Thyroid gland (tissue), 4 donors: ENCODE results near the gene SLC17A2. TPM values are rescaled to one million over a fixed set of nuclear protein-coding genes. Genes with fewer than 3 reads are reported as not detected.
"Not testable (repeated sequence)": the region's sequence is repeated elsewhere in the genome, so short reads cannot be mapped to it uniquely, and the experiment has no call there.

ENCODE experiments used
- DNase-seq, 2 donors: peaks; one replicate each; pipeline ENCODE4 v3.0.0-alpha.2; 2019
- H3K27ac ChIP-seq, 3 donors: fragments of 200-600 bp; sonication (generic); 1 replicate in 2 of 3; 2 replicates in 1 of 3; pipeline ENCODE4 v1.5.1; 2016 to 2019; ENCODE audit warnings: mild to moderate bottlenecking in 1 of 3, moderate library complexity in 1 of 3
- H3K27me3 ChIP-seq: fragments of 200-600 bp; sonication (generic); one replicate; pipeline ENCODE4 v1.5.1; 2019
- H3K36me3 ChIP-seq, 2 donors: fragments of 200-600 bp; sonication (generic); one replicate each; pipeline ENCODE4 v1.5.1; 2016 to 2019
- H3K4me1 ChIP-seq, 2 donors: fragments of 200-600 bp; sonication (generic); one replicate each; pipeline ENCODE4 v1.5.1; 2017 to 2019
- H3K4me3 ChIP-seq, 3 donors: fragments of 200-600 bp; sonication (generic); replicated peaks in 1 of 3; 1 replicate in 2 of 3; 2 replicates in 1 of 3; pipeline ENCODE4 v1.5.1; 2016; ENCODE audit warnings: mild to moderate bottlenecking in 1 of 3
- H3K9me3 ChIP-seq: fragments of 200-600 bp; sonication (generic); one replicate; pipeline ENCODE4 v1.5.1; 2017
- CTCF ChIP-seq, 6 experiments: fragments of 200-600 bp in 3 of 6; fragments of 450-650 bp in 3 of 6; sonication (generic) in 3 of 6; IDR thresholded peaks; one replicate each; pipeline ENCODE4 v1.5.1; 2016 to 2019; ENCODE audit warnings: antibody characterized with exemption in 6 of 6, mild to moderate bottlenecking in 2 of 6, inconsistent platforms in 1 of 6, moderate library complexity in 1 of 6
- POLR2A ChIP-seq, 2 donors: fragments of 450-650 bp; IDR thresholded peaks; one replicate each; pipeline ENCODE4 v1.6.1; 2017; ENCODE audit warnings: antibody characterized with exemption in 2 of 2, mild to moderate bottlenecking in 2 of 2, moderate library complexity in 1 of 2
- WGBS, 2 donors: methylation state at CpG; one replicate each; pipeline ENCODE4 v1.1.5; 2017; 5-methylcytosine and 5-hydroxymethylcytosine counted together
- intact Hi-C: fragments of 100-400 bp; cut with DNase I; formaldehyde crosslinking; loops from one replicate; pipeline ENCODE4 v1.15.1; 2023
- total RNA-seq, 4 donors: library from RNA; depleted of rRNA; stranded (reverse); fragments of >200 nt; gene quantifications; one replicate each; pipeline ENCODE4 v1.2.3, GENCODE V29; 2016

The SLC17A2 gene
- total RNA-seq, 4 donors from 2014 or later, result not detected

DNA sequence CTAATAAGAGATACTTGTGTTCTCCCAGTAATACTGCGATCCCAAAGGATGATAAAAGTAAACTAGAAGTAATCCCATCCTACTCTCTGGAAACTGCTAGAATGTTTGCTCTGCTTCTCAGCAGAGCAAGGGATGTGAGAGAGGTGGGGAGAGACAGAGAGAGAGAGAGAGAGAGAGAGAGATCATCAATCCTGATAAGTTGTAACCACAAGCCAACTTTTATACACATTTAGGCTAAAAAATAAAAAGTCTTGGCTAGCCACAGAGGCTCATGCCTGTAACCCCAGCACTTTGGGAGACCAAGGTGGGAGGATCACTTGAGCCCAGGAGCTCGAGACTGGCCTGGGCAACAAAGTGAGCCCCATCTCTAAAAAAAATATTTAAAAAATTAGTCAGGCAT, 16.1 kb upstream of the SLC17A2 start:
- intact Hi-C loops, result no loop called here
- whole genome bisulfite sequencing, 2 donors, result 80 to 84% methylated on average over 2 of the region's 2 CpGs

GRCh38 chr6:25945738-25946137, 15.2 kb upstream of the SLC17A2 start:
- H3K9me3 ChIP-seq, DNase-seq, H3K27ac ChIP-seq, H3K27me3 ChIP-seq, intact Hi-C loops, H3K4me1 ChIP-seq, H3K36me3 ChIP-seq, H3K4me3 ChIP-seq: not testable (repeated sequence)
- WGBS, 2 donors, result 93 to 94% methylated on average over 3 of the region's 3 CpGs

More for the DNA sequence above, 16.1 kb upstream of the SLC17A2 start:
- Histone ChIP-seq H3K4me3 (no peak overlapping the region), H3K4me1 (no peaks in the 10 kb centered on the region), H3K27me3 (no peaks in the 10 kb centered on the region), H3K36me3 (no peaks in the 10 kb centered on the region), H3K9me3 (no peaks in the 10 kb centered on the region), H3K27ac (no peak overlapping the region)
- no peak for TF ChIP-seq POLR2A (IDR thresholded peaks at IDR 0.05)
- no peak for TF ChIP-seq CTCF (IDR thresholded peaks at IDR 0.05)
- DNase-seq, result no peak

GRCh38 chr6:25944688-25945574, 14.4 kb upstream of the SLC17A2 start:
- 78 to 84% methylated on average over 8 of the region's 8 CpGs for WGBS, 2 donors
- no peaks in the 10 kb centered on the region for H3K27me3 ChIP-seq

DNA sequence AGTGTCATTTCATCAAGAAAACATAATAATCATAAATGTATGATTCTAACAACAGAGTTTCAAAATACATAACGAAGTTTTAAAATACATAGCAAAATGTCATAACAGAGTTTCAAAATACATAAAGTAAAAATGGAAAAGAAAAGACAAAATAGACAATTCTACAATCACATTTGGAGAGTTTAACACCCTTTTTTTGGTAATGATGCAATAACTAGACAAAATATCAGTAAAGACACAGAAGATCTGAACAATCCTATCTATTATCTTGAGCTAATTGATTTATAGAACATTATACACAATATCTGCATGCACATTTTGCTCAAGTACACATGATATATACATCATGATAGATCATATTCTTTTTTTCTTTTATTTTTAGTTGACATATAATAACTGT, 13.4 kb upstream of the SLC17A2 start:
- TF ChIP-seq POLR2A (IDR thresholded peaks at IDR 0.05) (no peak), CTCF (IDR thresholded peaks at IDR 0.05) (no peak)
- WGBS, 2 donors, result 92 to 94% methylated on average over 1 of the region's 1 CpG
- no peaks in the 10 kb centered on the region for H3K36me3 ChIP-seq
- no peaks in the 10 kb centered on the region for H3K27me3 ChIP-seq
- no peak overlapping the region for H3K27ac ChIP-seq
- H3K9me3 ChIP-seq, result no peaks in the 10 kb centered on the region
- intact Hi-C loops, result no loop called here
- no peak overlapping the region for H3K4me3 ChIP-seq
- no peak for DNase-seq
- no peaks in the 10 kb centered on the region for H3K4me1 ChIP-seq

More at GRCh38 chr6:25944688-25945574, 14.4 kb upstream of the SLC17A2 start:
- no peaks in the 10 kb centered on the region for H3K9me3 ChIP-seq
- intact Hi-C loops, result no loop called here
- no peak overlapping the region for H3K27ac ChIP-seq
- H3K4me3 ChIP-seq, result no peak overlapping the region
- no peaks in the 10 kb centered on the region for H3K4me1 ChIP-seq
- TF ChIP-seq CTCF (IDR thresholded peaks at IDR 0.05), result no peak
- TF ChIP-seq POLR2A (IDR thresholded peaks at IDR 0.05), result no peak
- no peak for DNase-seq
- no peaks in the 10 kb centered on the region for H3K36me3 ChIP-seq

DNA sequence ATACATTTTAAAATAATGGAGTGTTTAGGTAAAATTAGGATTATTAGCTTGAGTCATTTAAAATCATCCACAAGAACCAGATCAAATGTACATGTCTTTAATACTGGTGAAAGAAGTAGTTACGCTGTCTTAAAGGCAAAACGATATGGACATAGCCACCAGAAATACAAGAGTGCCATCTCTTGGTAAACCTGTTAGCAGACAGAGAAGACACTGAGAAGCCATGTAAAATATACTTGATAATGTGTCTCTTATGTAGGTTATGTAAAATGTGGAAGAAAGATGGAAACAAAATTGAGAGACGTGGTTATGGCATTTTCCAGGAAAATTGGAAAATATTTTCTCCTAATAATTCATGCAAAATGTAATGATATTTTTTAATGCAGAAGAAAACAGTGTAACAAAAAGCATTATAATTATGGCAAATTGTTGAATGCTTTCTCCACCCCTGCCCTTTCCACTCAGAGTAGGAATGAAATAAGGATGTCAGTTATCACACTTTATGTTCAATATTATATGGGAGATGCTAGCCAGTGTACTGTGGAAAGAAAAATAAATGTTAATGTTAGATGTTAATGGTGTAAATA, 12.2 kb upstream of the SLC17A2 start:
- DNase-seq, result no peak
- H3K36me3 ChIP-seq, result no peaks in the 10 kb centered on the region
- H3K4me3 ChIP-seq, result no peak overlapping the region
- TF ChIP-seq CTCF (IDR thresholded peaks at IDR 0.05) (peak in 2 of 6 experiments; percentile 26 to 32), POLR2A (IDR thresholded peaks at IDR 0.05) (no peak)
- H3K9me3 ChIP-seq, result no peaks in the 10 kb centered on the region
- H3K27me3 ChIP-seq, result no peaks in the 10 kb centered on the region
- H3K4me1 ChIP-seq, result no peaks in the 10 kb centered on the region
- no peak overlapping the region for H3K27ac ChIP-seq
- intact Hi-C loops, result no loop called here
- WGBS, 2 donors, result 40 to 48% methylated on average over 3 of the region's 3 CpGs
